Measurements from ENCODE around the gene RBM20.
"Not testable (repeated sequence)": the region's sequence is repeated elsewhere in the genome, so short reads cannot be mapped to it uniquely, and the experiment has no call there.

GRCh38 chr10:110660289-110660688 lies 16.2 kb downstream of the RBM20 start:
- not testable (repeated sequence) for TF ChIP-seq EZH2 (IDR thresholded peaks at IDR 0.05; ENCODE audit: insufficient read depth, poor library complexity, severe bottlenecking); EZH2phosphoT487 (IDR thresholded peaks at IDR 0.05; ENCODE audit: insufficient read depth, low read depth)
